ENCODE measurements around the gene MIAT. TPM values are rescaled to one million over a fixed set of nuclear protein-coding genes. Genes with fewer than 3 reads are reported as not detected.

The MIAT gene
- total and polyA plus RNA-seq, 2 donors (not counting 3 experiments of a cell fraction or from before 2014, with no cell fraction given), result 0.03 to 0.80 TPM

- H2AFZ ChIP-seq (ENCODE audit: low read depth, low read length), result no peak overlapping the region
- intact Hi-C loops (cut with micrococcal nuclease) (no loop called here), dilution Hi-C loops (cut with MboI; ENCODE audit: extremely low pct_ligation_motif_present, low sequenced_read_pairs) (no loop called here)
- H3K36me3 ChIP-seq (ENCODE audit: control insufficient read depth in 2 of 2, extremely low read depth in 1 of 2, insufficient read depth in 2 of 2, low read length in 2 of 2), result no peaks in the 10 kb centered on the region
- H4K20me1 ChIP-seq (replicated peaks; ENCODE audit: control insufficient read depth, extremely low read depth, insufficient read depth, low read length), result no peaks in the 10 kb centered on the region
- H3K27me3 ChIP-seq (ENCODE audit: control insufficient read depth in 2 of 2, insufficient read depth in 2 of 2, low read length in 2 of 2), result no peaks in the 10 kb centered on the region
- DNase-seq (ENCODE audit: low read depth, low spot score) (no peak), FAIRE-seq (no peak)
- H3K4me2 ChIP-seq (ENCODE audit: insufficient read depth, low read length), result no peak overlapping the region
- POLR2A ChIA-PET, result no interaction called here
- no peaks in the 10 kb centered on the region for H3K9me1 ChIP-seq (replicated peaks; ENCODE audit: control insufficient read depth, extremely low read depth, insufficient read depth, low read length)
- no peak for TF ChIP-seq JUN (IDR thresholded peaks at IDR 0.05; ENCODE audit: borderline replicate concordance, insufficient read depth, insufficient read length, low read depth)
- TF ChIP-seq GATA2 (IDR thresholded peaks at IDR 0.05; ENCODE audit: insufficient read depth, insufficient read length, low read depth, low read length), result no peak
- no peak for TF ChIP-seq POLR2A (IDR thresholded peaks at IDR 0.05; ENCODE audit: low read depth, low read length)
- TF ChIP-seq CTCF (IDR thresholded peaks at IDR 0.05; ENCODE audit: extremely low read depth in 1 of 2, insufficient read depth in 1 of 2, low read depth in 1 of 2, low read length in 2 of 2), result no peak
- TF ChIP-seq MAX (IDR thresholded peaks at IDR 0.05; ENCODE audit: insufficient read depth, insufficient read length), result no peak
- no peak for TF ChIP-seq FOS (IDR thresholded peaks at IDR 0.05; ENCODE audit: borderline replicate concordance, insufficient read depth, low read length)
- no peaks in the 10 kb centered on the region for H3K9me3 ChIP-seq (replicated peaks; ENCODE audit: control insufficient read depth, insufficient read depth, low read length)
- no peaks in the 10 kb centered on the region for H3K79me2 ChIP-seq (ENCODE audit: control insufficient read depth, insufficient read depth, low read length)
- CTCF ChIA-PET, result no interaction called here
- no TSS peak for BruUV-seq (replicated peaks)
- no peak overlapping the region for H3K4me3 ChIP-seq (replicated peaks in 1 of 3; ENCODE audit: insufficient read depth in 1 of 3, low read depth in 1 of 3, low read length in 3 of 3)
- H3K4me1 ChIP-seq (ENCODE audit: control insufficient read depth, extremely low read depth, insufficient read depth, low read length), result peaks cover 8% of the 10 kb centered on the region
- H3K27ac ChIP-seq (ENCODE audit: insufficient read depth, low read depth, low read length), result no peak overlapping the region
- H3K9ac ChIP-seq (replicated peaks; ENCODE audit: extremely low read depth, insufficient read depth, low read length), result no peak overlapping the region
These were observed 21.1 kb upstream of the MIAT start for GRCh38 chr22:26636296-26636695.
